ENCODE measurements around the gene PTCH1. TPM values are rescaled to one million over a fixed set of nuclear protein-coding genes. Genes with fewer than 3 reads are reported as not detected.

Gene PTCH1
- total RNA-seq, 4 donors from 2014 or later, result 6.8 to 12.1 (median 8.6) TPM

DNA sequence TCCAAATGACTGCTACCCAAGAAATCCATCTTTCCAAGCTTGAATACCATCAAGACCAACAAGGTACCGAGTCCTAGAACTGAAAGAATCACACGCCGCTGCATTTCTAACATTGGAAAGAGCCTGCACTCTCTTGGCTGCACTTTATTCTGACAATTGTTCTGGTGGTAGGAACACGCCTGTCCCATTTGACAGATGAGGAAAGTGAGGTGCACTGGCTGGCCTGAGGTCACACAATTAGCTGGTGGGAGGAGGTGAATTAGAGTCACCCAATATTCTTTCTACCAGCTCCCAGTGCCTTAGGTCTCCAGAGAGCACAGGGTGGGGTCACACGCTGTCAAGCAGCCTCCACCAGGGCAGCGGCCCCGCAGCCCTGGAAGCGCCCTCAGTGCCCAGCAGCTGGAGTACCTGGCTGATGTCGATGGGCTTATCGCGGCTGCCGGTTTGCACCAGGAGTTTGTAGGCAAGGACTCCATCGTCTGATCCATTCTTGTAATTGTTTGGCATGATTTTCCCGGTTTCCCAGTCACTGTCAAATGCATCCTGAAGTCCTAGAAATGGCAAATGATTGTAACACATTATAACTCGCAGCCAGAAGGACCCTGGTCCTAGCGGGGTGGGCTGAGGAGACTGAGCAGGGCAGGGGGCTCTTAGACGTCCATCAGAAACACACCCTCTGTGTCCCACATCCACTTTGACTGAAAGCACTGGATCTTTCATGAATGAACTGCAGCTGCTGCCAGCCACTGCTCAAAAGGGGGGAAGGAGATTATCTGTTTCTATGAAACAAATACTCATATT lies 55.1 kb downstream of the PTCH1 start:
- TF ChIP-seq, protein P1, sequence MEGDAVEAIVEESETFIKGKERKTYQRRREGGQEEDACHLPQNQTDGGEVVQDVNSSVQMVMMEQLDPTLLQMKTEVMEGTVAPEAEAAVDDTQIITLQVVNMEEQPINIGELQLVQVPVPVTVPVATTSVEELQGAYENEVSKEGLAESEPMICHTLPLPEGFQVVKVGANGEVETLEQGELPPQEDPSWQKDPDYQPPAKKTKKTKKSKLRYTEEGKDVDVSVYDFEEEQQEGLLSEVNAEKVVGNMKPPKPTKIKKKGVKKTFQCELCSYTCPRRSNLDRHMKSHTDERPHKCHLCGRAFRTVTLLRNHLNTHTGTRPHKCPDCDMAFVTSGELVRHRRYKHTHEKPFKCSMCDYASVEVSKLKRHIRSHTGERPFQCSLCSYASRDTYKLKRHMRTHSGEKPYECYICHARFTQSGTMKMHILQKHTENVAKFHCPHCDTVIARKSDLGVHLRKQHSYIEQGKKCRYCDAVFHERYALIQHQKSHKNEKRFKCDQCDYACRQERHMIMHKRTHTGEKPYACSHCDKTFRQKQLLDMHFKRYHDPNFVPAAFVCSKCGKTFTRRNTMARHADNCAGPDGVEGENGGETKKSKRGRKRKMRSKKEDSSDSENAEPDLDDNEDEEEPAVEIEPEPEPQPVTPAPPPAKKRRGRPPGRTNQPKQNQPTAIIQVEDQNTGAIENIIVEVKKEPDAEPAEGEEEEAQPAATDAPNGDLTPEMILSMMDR (IDR thresholded peaks at IDR 0.05; ENCODE audit: low read depth), result no peak

DNA sequence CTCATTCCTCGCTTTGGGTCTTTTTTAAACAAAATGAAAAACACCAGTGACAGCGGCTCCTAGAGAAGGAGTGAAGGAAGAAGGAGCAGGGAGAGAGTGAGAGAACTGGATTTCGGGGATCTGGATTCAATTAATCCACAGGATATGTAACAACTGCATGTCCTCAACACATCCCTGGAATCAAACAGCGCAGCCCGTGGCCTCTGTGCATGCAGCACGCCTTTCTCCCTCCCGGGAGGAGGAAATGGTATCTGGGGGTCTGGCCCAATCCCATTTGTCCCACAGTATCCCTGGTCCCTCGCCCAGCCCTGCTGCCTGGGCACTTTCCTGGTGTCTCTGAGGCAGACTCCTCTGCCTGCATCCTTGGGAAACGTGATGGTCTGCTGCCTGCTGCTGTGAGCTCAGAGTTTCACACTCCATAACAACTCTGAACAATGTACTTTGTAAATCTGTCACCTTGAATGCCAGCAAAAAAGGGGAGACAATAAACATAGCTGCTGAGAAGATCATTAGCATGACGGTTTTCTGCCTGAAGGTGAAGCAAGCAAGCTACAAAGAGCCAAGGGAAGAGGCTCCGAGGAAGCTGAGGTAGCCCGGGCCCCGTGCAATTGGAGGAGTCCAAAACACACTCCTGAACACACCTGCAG lies 56.1 kb downstream of the PTCH1 start:
- TF ChIP-seq, protein P1 (IDR thresholded peaks at IDR 0.05; ENCODE audit: low read depth), result no peak

DNA sequence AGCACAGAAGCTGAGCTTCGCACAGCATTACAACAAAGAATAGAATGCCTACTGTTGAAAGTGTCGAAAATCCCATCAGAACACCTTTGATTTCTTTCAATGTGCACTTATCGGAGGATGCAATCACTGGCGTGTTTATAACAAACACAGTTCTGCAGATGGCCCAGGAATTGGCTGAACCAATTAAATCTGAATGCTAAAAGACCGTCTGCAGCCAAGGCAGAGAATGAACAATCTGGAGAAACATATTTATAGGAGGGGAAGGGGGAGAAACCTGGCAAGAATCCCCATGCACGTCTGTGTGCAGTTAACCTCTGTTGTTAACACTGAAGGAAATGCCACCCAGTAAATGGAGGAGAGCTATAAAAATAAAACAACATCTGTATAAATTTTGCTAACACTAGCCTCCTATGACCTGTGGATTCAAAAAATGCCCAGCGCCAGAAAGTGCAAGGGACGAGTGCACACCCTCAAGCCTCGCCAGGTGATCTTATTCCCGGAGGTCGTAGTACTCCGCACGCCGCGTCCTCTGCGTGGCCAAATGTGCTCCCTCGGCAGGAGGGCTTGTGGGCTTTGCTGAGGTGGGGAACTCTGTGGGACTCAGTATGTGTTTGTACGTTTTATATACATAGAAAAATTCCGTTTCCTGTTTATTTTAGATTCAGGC lies 56.8 kb downstream of the PTCH1 start:
- TF ChIP-seq, protein P1 (IDR thresholded peaks at IDR 0.05; ENCODE audit: low read depth), result no peak

DNA sequence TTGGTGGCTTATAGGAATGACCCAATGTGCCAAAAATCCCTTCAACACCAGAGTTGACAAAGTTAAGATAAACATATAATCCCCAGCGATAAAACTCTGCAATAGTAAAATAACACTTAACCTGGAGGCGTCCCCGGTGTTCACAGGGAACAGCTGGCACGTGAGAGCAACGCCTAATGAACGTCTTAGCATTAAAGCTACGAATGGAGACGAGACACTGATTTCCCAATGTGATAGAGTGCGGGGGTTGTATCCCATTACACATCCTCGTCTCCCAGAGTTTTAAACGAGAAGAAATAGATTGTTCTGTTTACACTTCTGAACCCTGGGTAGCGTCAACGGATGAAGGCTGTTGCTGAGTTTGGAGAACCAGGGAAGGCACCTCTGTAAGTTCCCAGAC lies 57.6 kb downstream of the PTCH1 start:
- TF ChIP-seq, protein P1 (IDR thresholded peaks at IDR 0.05; ENCODE audit: low read depth), result no peak

DNA sequence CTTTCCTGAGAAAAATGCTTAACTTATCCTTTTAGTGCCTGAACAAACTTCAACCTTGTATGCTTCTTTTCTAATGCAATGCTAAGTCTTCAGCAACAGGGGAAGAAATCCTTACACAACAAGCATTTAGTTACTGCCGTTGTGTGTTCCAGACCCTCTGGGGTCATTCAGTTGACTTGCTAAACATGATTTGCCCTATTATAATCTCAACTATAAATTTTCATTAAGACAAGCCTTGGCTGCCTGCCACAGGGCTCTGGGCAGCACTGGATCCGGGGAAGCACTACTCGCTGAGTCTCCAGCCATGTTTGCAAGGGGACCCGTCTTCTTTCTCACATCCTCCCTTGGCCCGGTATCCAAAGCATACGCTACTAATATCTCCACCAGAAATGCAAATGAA lies 58.1 kb downstream of the PTCH1 start:
- TF ChIP-seq, protein P1 (IDR thresholded peaks at IDR 0.05; ENCODE audit: low read depth), result no peak

DNA sequence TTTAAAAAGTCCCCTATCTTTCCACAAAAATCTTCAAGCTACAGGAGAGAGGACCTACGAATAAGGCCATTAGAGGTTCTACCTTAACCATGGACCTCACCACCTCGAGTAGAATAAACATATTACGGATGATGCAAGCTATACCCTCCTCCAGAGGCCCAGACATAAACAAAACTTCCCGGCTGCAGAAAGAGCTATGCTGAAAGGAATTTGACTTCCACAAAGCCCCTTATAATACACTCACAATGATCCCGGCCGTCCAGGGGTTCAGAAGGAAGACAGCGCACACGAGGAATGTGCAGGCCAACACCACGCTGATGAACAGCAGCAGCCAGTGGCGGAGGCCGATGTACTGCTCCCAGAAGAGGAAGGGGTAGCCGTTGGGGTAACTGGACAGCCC lies 59.0 kb downstream of the PTCH1 start:
- TF ChIP-seq, protein P1 (IDR thresholded peaks at IDR 0.05; ENCODE audit: low read depth), result no peak

DNA sequence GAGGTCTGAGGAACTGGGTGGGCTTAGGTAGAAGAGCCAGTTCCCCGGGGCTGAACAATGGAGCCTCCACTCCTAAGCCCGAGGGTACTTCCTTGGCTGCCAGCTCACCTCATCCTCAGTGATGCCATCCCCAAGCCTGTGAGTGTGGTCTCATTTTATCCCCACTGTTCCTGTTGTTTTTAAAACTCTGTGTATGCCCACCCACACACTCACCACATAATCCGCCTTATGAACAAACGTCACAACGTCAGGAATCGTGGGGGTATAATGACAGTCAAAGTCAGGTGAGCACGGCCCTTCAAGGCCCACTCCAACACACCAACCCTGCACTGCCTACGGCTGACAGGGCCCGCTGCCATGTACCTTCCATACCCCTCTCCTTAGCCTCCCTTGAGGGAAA lies 61.1 kb downstream of the PTCH1 start:
- TF ChIP-seq, protein P1 (IDR thresholded peaks at IDR 0.05; ENCODE audit: low read depth), result no peak
